Cardiac muscle cell (in vitro differentiated cells and primary cell): ENCODE results near the gene ALDH1A3. TPM values are rescaled to one million over a fixed set of nuclear protein-coding genes. Genes with fewer than 3 reads are reported as not detected.
A peak's percentile ranks its signal among the peaks of the same experiment; 100 is the strongest.

Source experiments
- DNase-seq, 2 donors: peaks; one replicate each; pipeline versions ENCODE4 v3.0.0 to v3.0.0-alpha.2; 2010 to 2017; ENCODE audit warnings: low read depth in 1 of 2, low spot score in 1 of 2
- H3K27ac ChIP-seq: fragments of 200-600 bp; sonication (generic); 2 replicates; pipeline ENCODE4 v1.5.1; 2016
- H3K27me3 ChIP-seq: fragments of 200-600 bp; sonication (generic); 2 replicates; pipeline ENCODE4 v1.6.0; 2016; ENCODE audit warnings: control low read depth
- H3K36me3 ChIP-seq: fragments of 200-600 bp; sonication (generic); 2 replicates; pipeline ENCODE4 v1.5.1; 2016; ENCODE audit warnings: control low read depth
- H3K4me1 ChIP-seq: fragments of 200-600 bp; sonication (generic); 2 replicates; pipeline ENCODE4 v1.8.1; 2017; ENCODE audit warnings: low read depth, mild to moderate bottlenecking, mixed run types
- H3K4me3 ChIP-seq: fragments of 200-600 bp; sonication (generic); 2 replicates; pipeline ENCODE4 v1.5.1; 2016; ENCODE audit warnings: mild to moderate bottlenecking
- H3K9me3 ChIP-seq: fragments of 200-600 bp; sonication (generic); 2 replicates; pipeline ENCODE4 v1.5.1; 2017; ENCODE audit warnings: low read depth, mild to moderate bottlenecking, control low read depth
- CTCF ChIP-seq: IDR thresholded peaks from 2 replicates; pipeline ENCODE4 v1.5.1; 2012; ENCODE audit warnings: low read depth, mild to moderate bottlenecking, low read length
- polyA plus RNA-seq: library from polyadenylated mRNA; unstranded; fragments of >200 nt; fragmentation: Nextera tagmentation; extraction: Ambion mirVana; gene quantifications from 2 replicates; pipeline ENCODE4 v1.2.1, GENCODE V29; 2016
- total RNA-seq: library from RNA; depleted of rRNA; stranded (reverse); fragments of >200 nt; gene quantifications from 2 replicates; pipeline ENCODE4 v1.2.3, GENCODE V29; 2016

ALDH1A3 gene
- total and polyA plus RNA-seq, 2 experiments from 2014 or later: 0.28 TPM; not detected in 1

DNA sequence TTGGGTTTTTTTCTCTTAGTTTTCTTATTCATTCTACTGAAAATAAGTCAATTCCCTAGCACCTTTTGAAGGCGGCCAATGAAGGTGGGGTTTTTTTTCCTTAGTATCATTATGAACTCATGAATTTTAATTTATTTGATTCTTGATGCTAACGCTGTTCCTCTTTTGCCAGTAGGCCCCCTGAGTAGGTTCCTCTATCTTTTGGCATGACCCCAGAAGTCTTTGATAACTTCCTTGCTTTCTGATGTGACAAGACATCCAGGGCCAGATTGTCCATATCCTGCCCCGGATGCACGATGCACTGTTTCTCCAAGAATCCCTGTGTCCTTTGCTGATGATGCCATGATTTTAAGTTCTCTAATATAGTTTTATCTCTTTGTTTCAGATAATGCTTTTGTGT, 60.2 kb downstream of the ALDH1A3 start:
- no peaks in the 10 kb centered on the region for H3K9me3 ChIP-seq
- H3K36me3 ChIP-seq: no peaks in the 10 kb centered on the region
- H3K4me3 ChIP-seq: no peak overlapping the region
- no peak for DNase-seq
- no peak overlapping the region for H3K27ac ChIP-seq
- no peak for TF ChIP-seq CTCF
- H3K27me3 ChIP-seq: no peaks in the 10 kb centered on the region
- H3K4me1 ChIP-seq: no peaks in the 10 kb centered on the region

GRCh38 chr15:100940767-100941379, 61.2 kb downstream of the ALDH1A3 start:
- H3K9me3 ChIP-seq: no peaks in the 10 kb centered on the region
- H3K27me3 ChIP-seq: no peaks in the 10 kb centered on the region
- no peak overlapping the region for H3K27ac ChIP-seq
- H3K4me3 ChIP-seq: no peak overlapping the region
- no peaks in the 10 kb centered on the region for H3K36me3 ChIP-seq
- no peak for DNase-seq
- H3K4me1 ChIP-seq: no peaks in the 10 kb centered on the region
- TF ChIP-seq CTCF: no peak

GRCh38 chr15:100941536-100941935, 61.9 kb downstream of the ALDH1A3 start:
- Histone ChIP-seq H3K4me1 (no peaks in the 10 kb centered on the region), H3K27ac (no peak overlapping the region), H3K36me3 (no peaks in the 10 kb centered on the region), H3K4me3 (no peak overlapping the region), H3K27me3 (no peaks in the 10 kb centered on the region), H3K9me3 (no peaks in the 10 kb centered on the region)
- TF ChIP-seq CTCF: no peak
- no peak for DNase-seq

DNA sequence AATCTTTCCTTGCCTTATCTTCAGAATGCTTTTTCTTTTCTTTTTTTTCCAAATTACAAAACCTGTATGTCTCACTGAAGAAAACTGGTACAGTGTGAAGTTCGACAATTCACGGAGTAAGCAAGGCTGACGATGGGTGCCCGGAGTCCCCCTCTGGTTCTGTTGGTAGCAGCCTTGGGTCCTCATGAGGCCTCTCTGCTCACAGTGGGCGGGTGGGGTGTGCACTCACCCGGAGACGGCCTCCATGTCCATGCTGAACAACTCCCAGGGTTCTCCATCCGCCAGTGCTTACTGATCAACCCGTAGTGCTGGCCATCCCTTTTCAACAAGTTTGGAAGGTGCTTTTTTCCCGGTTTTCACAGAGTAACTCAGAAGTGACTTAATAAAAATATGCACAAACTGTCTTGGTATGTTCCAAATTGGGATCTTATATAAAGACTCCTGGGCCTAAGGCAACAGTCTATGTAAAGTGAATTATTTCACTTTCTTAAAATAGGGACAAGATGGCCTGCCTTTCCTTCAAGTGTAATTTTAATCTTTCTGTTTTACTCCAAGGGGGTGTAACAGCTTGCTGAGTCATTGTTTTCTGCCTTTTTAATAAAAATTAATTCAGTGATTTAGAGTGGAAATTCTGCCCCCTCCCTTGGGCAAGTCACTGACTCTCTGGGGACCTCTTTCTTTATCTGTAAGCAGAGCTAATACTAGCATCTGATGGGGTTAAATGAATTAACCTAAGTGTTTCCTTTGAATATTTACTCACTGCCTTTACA, 63.2 kb downstream of the ALDH1A3 start:
- DNase-seq: peak in 1 of 2 donors; percentile 14
- no peaks in the 10 kb centered on the region for H3K27me3 ChIP-seq
- no peaks in the 10 kb centered on the region for H3K36me3 ChIP-seq
- no peak overlapping the region for H3K4me3 ChIP-seq
- no peaks in the 10 kb centered on the region for H3K4me1 ChIP-seq
- no peak for TF ChIP-seq CTCF
- no peak overlapping the region for H3K27ac ChIP-seq
- H3K9me3 ChIP-seq: no peaks in the 10 kb centered on the region

- H3K4me3 ChIP-seq: no peak overlapping the region
- DNase-seq: peak in 1 of 2 donors; percentile 18
- H3K27ac ChIP-seq: no peak overlapping the region
- H3K4me1 ChIP-seq: no peaks in the 10 kb centered on the region
- TF ChIP-seq CTCF: no peak
- no peaks in the 10 kb centered on the region for H3K27me3 ChIP-seq
- H3K9me3 ChIP-seq: no peaks in the 10 kb centered on the region
- H3K36me3 ChIP-seq: no peaks in the 10 kb centered on the region
Observed at GRCh38 chr15:100944244-100944895, 64.7 kb downstream of the ALDH1A3 start.
